GM23338 (cell line): ENCODE data around the gene NPAS3. TPM values are rescaled to one million over a fixed set of nuclear protein-coding genes. Genes with fewer than 3 reads are reported as not detected.

Source experiments
- ATAC-seq: fragments of 200-7000 bp; cut with Tn5 transposase; 3 replicates; pipeline ENCODE4 v1.9.1; 2020
- DNase-seq: peaks from one replicate; pipeline ENCODE4 v3.0.0-alpha.2; 2015; ENCODE audit warnings: low spot score
- H2AFZ ChIP-seq: fragments of 200-600 bp; sonication (generic); 2 replicates; pipeline ENCODE4 v1.8.0; 2016; ENCODE audit warnings: antibody characterized with exemption, mild to moderate bottlenecking, moderate library complexity
- H3F3A ChIP-seq: fragments of 200-600 bp; sonication (generic); replicated peaks from 2 replicates; pipeline ENCODE4 v1.8.0; 2017; ENCODE audit warnings: antibody characterized with exemption, mixed run types, low read depth
- H3K27ac ChIP-seq: fragments of 200-600 bp; sonication (generic); 2 replicates; pipeline ENCODE4 v1.6.1; 2016; ENCODE audit warnings: low read depth
- H3K27me3 ChIP-seq: fragments of 200-600 bp; sonication (generic); 2 replicates; pipeline ENCODE4 v1.8.0; 2016; ENCODE audit warnings: mild to moderate bottlenecking, mixed run types, moderate library complexity; ENCODE audit not compliant: insufficient read depth
- H3K36me3 ChIP-seq: fragments of 200-600 bp; sonication (generic); 2 replicates; pipeline ENCODE4 v1.8.0; 2016; ENCODE audit warnings: mild to moderate bottlenecking; ENCODE audit not compliant: insufficient read depth
- H3K4me1 ChIP-seq: fragments of 200-600 bp; sonication (generic); 2 replicates; pipeline ENCODE4 v1.8.0; 2016; ENCODE audit warnings: mild to moderate bottlenecking, moderate library complexity; ENCODE audit not compliant: insufficient read depth
- H3K4me2 ChIP-seq: fragments of 200-600 bp; sonication (generic); 2 replicates; pipeline ENCODE4 v1.7.1; 2017; ENCODE audit warnings: mixed run types
- H3K4me3 ChIP-seq: fragments of 200-600 bp; sonication (generic); 2 replicates; pipeline ENCODE4 v1.6.1; 2016; ENCODE audit warnings: mixed run types
- H3K79me2 ChIP-seq: fragments of 200-600 bp; sonication (generic); replicated peaks from 2 replicates; pipeline ENCODE4 v1.8.0; 2017; ENCODE audit warnings: mild to moderate bottlenecking; ENCODE audit not compliant: insufficient read depth
- H3K9me2 ChIP-seq: fragments of 200-600 bp; sonication (generic); 2 replicates; pipeline ENCODE4 v1.8.0; 2017; ENCODE audit not compliant: insufficient read depth
- H4K20me1 ChIP-seq: fragments of 200-600 bp; sonication (generic); replicated peaks from 2 replicates; pipeline ENCODE4 v1.8.0; 2017; ENCODE audit warnings: mild to moderate bottlenecking; ENCODE audit not compliant: insufficient read depth
- H3K27ac Mint-ChIP-seq: 2 replicates; pipeline ENCODE4 v1.8.0; 2020; ENCODE audit warnings: inconsistent platforms, mild to moderate bottlenecking, moderate library complexity, mixed read lengths
- H3K27me3 Mint-ChIP-seq: 3 replicates; pipeline ENCODE4 v1.8.0; 2022; ENCODE audit warnings: low read depth, mild to moderate bottlenecking, moderate library complexity, mixed read lengths, inconsistent platforms; ENCODE audit not compliant: insufficient read depth, poor library complexity
- H3K36me3 Mint-ChIP-seq: 3 replicates; pipeline ENCODE4 v1.8.0; 2021; ENCODE audit warnings: low read depth, mild to moderate bottlenecking, inconsistent platforms, moderate library complexity, mixed read lengths
- H3K4me1 Mint-ChIP-seq: 3 replicates; pipeline ENCODE4 v1.8.0; 2020; ENCODE audit warnings: mild to moderate bottlenecking, inconsistent platforms, mixed read lengths
- H3K4me3 Mint-ChIP-seq: 3 replicates; pipeline ENCODE4 v1.8.0; 2021; ENCODE audit warnings: moderate library complexity, mild to moderate bottlenecking, inconsistent platforms, mixed read lengths
- H3K9me3 Mint-ChIP-seq: 3 replicates; pipeline ENCODE4 v1.8.0; 2020; ENCODE audit warnings: moderate library complexity, mild to moderate bottlenecking, inconsistent platforms, mixed read lengths
- CREB1 ChIP-seq: fragments of 250-450 bp; sonication (Bioruptor Pico); IDR thresholded peaks from 2 replicates; pipeline ENCODE4 v1.5.0; 2020; ENCODE audit warnings: low read depth, mild to moderate bottlenecking, moderate library complexity
- ETS1 ChIP-seq: IDR thresholded peaks from 2 replicates; pipeline ENCODE4 v1.6.1; 2016; ENCODE audit warnings: antibody characterized with exemption
- EZH2 ChIP-seq: fragments of 200-600 bp; sonication (generic); IDR thresholded peaks from one replicate; pipeline ENCODE4 v1.8.0; 2017; ENCODE audit warnings: antibody characterized with exemption, mild to moderate bottlenecking, low read depth; ENCODE audit not compliant: unreplicated experiment
- EZH2phosphoT487 ChIP-seq: fragments of 200-600 bp; sonication (generic); IDR thresholded peaks from one replicate; pipeline ENCODE4 v1.8.1; 2018; ENCODE audit warnings: antibody characterized with exemption; ENCODE audit not compliant: unreplicated experiment
- JUNB ChIP-seq: IDR thresholded peaks from one replicate; pipeline ENCODE4 v1.6.1; 2016; ENCODE audit warnings: antibody characterized with exemption; ENCODE audit not compliant: unreplicated experiment
- STAT1 ChIP-seq: IDR thresholded peaks from one replicate; pipeline ENCODE4 v1.6.1; 2016; ENCODE audit warnings: antibody characterized with exemption; ENCODE audit not compliant: unreplicated experiment
- ZNF114 ChIP-seq: fragments of 250-450 bp; sonication (Bioruptor Pico); IDR thresholded peaks from 2 replicates; pipeline ENCODE4 v1.5.0; 2020; ENCODE audit warnings: mild to moderate bottlenecking, moderate library complexity
- ZNF462 ChIP-seq: fragments of 250-450 bp; sonication (Bioruptor Pico); IDR thresholded peaks from 2 replicates; pipeline ENCODE4 v1.5.0; 2020; ENCODE audit warnings: mild to moderate bottlenecking, moderate library complexity
- polyA plus RNA-seq: library from polyadenylated mRNA; unstranded; fragments of >200 nt; fragmentation: Nextera tagmentation; extraction: Ambion mirVana; gene quantifications from 2 replicates; pipeline ENCODE4 v1.2.1, GENCODE V29; 2016
- total RNA-seq: library from RNA; depleted of rRNA; stranded (reverse); fragments of >200 nt; shearing (Covaris generic); gene quantifications from 2 replicates; pipeline ENCODE4 v1.2.3, GENCODE V29; 2014
- TF ChIP-seq, protein P1 (sequence below), 2 experiments: fragments of 200-600 bp in 1 of 2; sonication (generic) in 1 of 2; conservative IDR thresholded peaks; 2 replicates each; pipeline versions ENCODE4 v1.5.1 to v1.6.1; 2016 to 2017; ENCODE audit warnings: antibody characterized with exemption in 2 of 2, low read depth in 2 of 2, mild to moderate bottlenecking in 2 of 2, moderate library complexity in 1 of 2
- TF ChIP-seq, protein P2 (sequence below): IDR thresholded peaks from one replicate; pipeline ENCODE4 v1.6.1; 2018; ENCODE audit warnings: antibody characterized with exemption; ENCODE audit not compliant: unreplicated experiment

The NPAS3 gene
- total and polyA plus RNA-seq, 2 experiments from 2014 or later: 0.17 to 0.19 TPM

DNA sequence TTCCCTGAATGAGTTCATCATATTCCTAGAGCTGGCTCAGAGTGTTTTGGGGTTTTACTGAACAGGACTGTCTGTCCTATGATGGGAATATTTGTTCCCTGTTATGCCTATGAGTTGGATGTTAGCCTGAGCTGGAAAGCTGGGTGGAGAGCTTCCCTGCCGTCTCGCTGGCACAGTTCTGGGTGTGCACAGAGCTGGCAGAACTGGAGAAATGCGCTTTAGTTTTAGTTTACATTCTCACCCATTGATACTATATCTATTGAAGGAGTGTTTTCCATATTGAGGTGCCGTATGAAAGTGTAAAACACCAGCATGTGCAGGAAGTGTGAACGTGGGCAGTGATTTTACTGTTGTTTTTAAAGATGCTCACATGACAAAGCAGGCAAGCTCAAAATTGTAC is 549.9 kb downstream of the NPAS3 start:
- Histone ChIP-seq H3K79me2 (no peaks in the 10 kb centered on the region), H3K4me1 (0 out of 2 replicates have a peak, but pooled peaks cover 12% of the 10 kb centered on the region), H3F3A (no peaks in the 10 kb centered on the region), H2AFZ (no peak overlapping the region), H3K36me3 (no peaks in the 10 kb centered on the region), H3K27ac (no peak overlapping the region), H3K9me2 (no peaks in the 10 kb centered on the region), H3K4me3 (no peak overlapping the region), H3K4me2 (no peak overlapping the region), H4K20me1 (no peaks in the 10 kb centered on the region), H3K27me3 (no peaks in the 10 kb centered on the region)
- Mint-ChIP-seq H3K27me3 (no peaks in the 10 kb centered on the region), H3K9me3 (no peaks in the 10 kb centered on the region), H3K27ac (no peak overlapping the region), H3K4me1 (peaks cover 37% of the 10 kb centered on the region), H3K36me3 (no peaks in the 10 kb centered on the region), H3K4me3 (no peak overlapping the region)
- DNase-seq: no peak
- TF ChIP-seq STAT1 (no peak), ZNF114 (no peak), ZNF462 (CRISPR knock-in tag) (no peak), JUNB (no peak), CREB1 (CRISPR knock-in tag) (no peak), EZH2 (no peak), EZH2phosphoT487 (no peak), ETS1 (no peak)
- TF ChIP-seq, protein P1, sequence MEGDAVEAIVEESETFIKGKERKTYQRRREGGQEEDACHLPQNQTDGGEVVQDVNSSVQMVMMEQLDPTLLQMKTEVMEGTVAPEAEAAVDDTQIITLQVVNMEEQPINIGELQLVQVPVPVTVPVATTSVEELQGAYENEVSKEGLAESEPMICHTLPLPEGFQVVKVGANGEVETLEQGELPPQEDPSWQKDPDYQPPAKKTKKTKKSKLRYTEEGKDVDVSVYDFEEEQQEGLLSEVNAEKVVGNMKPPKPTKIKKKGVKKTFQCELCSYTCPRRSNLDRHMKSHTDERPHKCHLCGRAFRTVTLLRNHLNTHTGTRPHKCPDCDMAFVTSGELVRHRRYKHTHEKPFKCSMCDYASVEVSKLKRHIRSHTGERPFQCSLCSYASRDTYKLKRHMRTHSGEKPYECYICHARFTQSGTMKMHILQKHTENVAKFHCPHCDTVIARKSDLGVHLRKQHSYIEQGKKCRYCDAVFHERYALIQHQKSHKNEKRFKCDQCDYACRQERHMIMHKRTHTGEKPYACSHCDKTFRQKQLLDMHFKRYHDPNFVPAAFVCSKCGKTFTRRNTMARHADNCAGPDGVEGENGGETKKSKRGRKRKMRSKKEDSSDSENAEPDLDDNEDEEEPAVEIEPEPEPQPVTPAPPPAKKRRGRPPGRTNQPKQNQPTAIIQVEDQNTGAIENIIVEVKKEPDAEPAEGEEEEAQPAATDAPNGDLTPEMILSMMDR (conservative IDR thresholded peaks at IDR 0.05; ENCODE audit: low read depth in 2 of 2): no peak
- TF ChIP-seq, protein P2, sequence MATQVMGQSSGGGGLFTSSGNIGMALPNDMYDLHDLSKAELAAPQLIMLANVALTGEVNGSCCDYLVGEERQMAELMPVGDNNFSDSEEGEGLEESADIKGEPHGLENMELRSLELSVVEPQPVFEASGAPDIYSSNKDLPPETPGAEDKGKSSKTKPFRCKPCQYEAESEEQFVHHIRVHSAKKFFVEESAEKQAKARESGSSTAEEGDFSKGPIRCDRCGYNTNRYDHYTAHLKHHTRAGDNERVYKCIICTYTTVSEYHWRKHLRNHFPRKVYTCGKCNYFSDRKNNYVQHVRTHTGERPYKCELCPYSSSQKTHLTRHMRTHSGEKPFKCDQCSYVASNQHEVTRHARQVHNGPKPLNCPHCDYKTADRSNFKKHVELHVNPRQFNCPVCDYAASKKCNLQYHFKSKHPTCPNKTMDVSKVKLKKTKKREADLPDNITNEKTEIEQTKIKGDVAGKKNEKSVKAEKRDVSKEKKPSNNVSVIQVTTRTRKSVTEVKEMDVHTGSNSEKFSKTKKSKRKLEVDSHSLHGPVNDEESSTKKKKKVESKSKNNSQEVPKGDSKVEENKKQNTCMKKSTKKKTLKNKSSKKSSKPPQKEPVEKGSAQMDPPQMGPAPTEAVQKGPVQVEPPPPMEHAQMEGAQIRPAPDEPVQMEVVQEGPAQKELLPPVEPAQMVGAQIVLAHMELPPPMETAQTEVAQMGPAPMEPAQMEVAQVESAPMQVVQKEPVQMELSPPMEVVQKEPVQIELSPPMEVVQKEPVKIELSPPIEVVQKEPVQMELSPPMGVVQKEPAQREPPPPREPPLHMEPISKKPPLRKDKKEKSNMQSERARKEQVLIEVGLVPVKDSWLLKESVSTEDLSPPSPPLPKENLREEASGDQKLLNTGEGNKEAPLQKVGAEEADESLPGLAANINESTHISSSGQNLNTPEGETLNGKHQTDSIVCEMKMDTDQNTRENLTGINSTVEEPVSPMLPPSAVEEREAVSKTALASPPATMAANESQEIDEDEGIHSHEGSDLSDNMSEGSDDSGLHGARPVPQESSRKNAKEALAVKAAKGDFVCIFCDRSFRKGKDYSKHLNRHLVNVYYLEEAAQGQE: no peak
- no peak for ATAC-seq
